B cell (primary cell): ENCODE measurements around the gene KCNT2. TPM values are rescaled to one million over a fixed set of nuclear protein-coding genes. Genes with fewer than 3 reads are reported as not detected.

Experiments
- ATAC-seq: fragments of 200-7000 bp; cut with Tn5 transposase; one replicate; pipeline ENCODE4 v1.10.0; 2021; ENCODE audit warnings: low read depth, mild to moderate bottlenecking, moderate number of reproducible peaks, moderate library complexity
- CTCF ChIA-PET: fragments of 350-600 bp; sonication (Branson Sonifier 250); formaldehyde crosslinking; loops from one replicate; lab custom pipeline; 2021; ENCODE audit warnings: antibody characterized with exemption, inconsistent platforms; lab: Charles Lee
- POLR2A ChIA-PET: fragments of 350-600 bp; sonication (Branson Sonifier 250); formaldehyde crosslinking; loops from one replicate; lab custom pipeline; 2021; ENCODE audit warnings: antibody characterized with exemption; lab: Charles Lee
- DNase-seq: peaks from one replicate; pipeline ENCODE4 v3.0.0; 2013
- H2AFZ ChIP-seq: 2 replicates; pipeline ENCODE4 v1.6.1; 2012; ENCODE audit warnings: mild to moderate bottlenecking, low read depth, low read length; ENCODE audit not compliant: insufficient read depth, poor library complexity, severe bottlenecking
- H3K27ac ChIP-seq, 2 donors: 1 replicate in 1 of 2; 2 replicates in 1 of 2; pipeline ENCODE4 v1.5.1; 2012 to 2013; ENCODE audit warnings: low read length in 2 of 2, mild to moderate bottlenecking in 2 of 2, moderate library complexity in 1 of 2
- H3K27me3 ChIP-seq, 4 experiments: fragments of 200-600 bp in 1 of 4; sonication (generic) in 1 of 4; replicated peaks in 1 of 4; 1 replicate in 2 of 4; 2 replicates in 2 of 4; pipeline versions ENCODE4 v1.6.1 to v1.7.0; 2013 to 2016; ENCODE audit warnings: low read length in 3 of 4, mild to moderate bottlenecking in 2 of 4, mixed read lengths in 1 of 4, moderate library complexity in 1 of 4; ENCODE audit not compliant: insufficient read depth in 4 of 4, control insufficient read depth in 3 of 4; ENCODE audit errors: control extremely low read depth in 1 of 4
- H3K36me3 ChIP-seq, 2 experiments: replicated peaks in 1 of 2; 1 replicate in 1 of 2; 2 replicates in 1 of 2; pipeline versions ENCODE4 v1.6.1 to v1.7.1; 2013; ENCODE audit warnings: low read length in 1 of 2; ENCODE audit not compliant: insufficient read depth in 2 of 2, control insufficient read depth in 1 of 2; ENCODE audit errors: control extremely low read depth in 1 of 2, extremely low read depth in 1 of 2
- H3K4me1 ChIP-seq, 2 donors: fragments of 200-600 bp in 1 of 2; sonication (generic) in 1 of 2; 1 replicate in 1 of 2; 2 replicates in 1 of 2; pipeline versions ENCODE4 v1.5.1 to v1.6.1; 2013 to 2017; ENCODE audit warnings: low read length in 2 of 2; ENCODE audit not compliant: control insufficient read depth in 2 of 2, insufficient read depth in 2 of 2
- H3K4me2 ChIP-seq: replicated peaks from 2 replicates; pipeline ENCODE3; 2012; ENCODE audit warnings: mild to moderate bottlenecking, low read depth, low read length; ENCODE audit not compliant: poor library complexity, severe bottlenecking
- H3K4me3 ChIP-seq, 5 experiments: fragments of 200-600 bp in 1 of 5; sonication (generic) in 1 of 5; 1 replicate in 3 of 5; 2 replicates in 2 of 5; pipeline versions ENCODE4 v1.5.1 to v1.7.0; 2011 to 2016; ENCODE audit warnings: low read length in 4 of 5, mild to moderate bottlenecking in 4 of 5, low read depth in 2 of 5, control low read depth in 1 of 5, moderate library complexity in 1 of 5; ENCODE audit not compliant: insufficient read depth in 1 of 5; ENCODE audit errors: control extremely low read depth in 1 of 5, extremely low read depth in 1 of 5
- H3K79me2 ChIP-seq: fragments of 200-600 bp; sonication (generic); one replicate; pipeline ENCODE4 v1.6.0; 2016; ENCODE audit warnings: low read length; ENCODE audit not compliant: control insufficient read depth, insufficient read depth
- H3K9ac ChIP-seq: fragments of 200-600 bp; sonication (generic); 2 replicates; pipeline ENCODE4 v1.6.1; 2017; ENCODE audit warnings: mild to moderate bottlenecking, low read length, moderate library complexity
- H3K9me3 ChIP-seq, 3 donors: one replicate each; pipeline versions ENCODE4 v1.6.1 to v1.7.1; 2013; ENCODE audit warnings: low read length in 2 of 3; ENCODE audit not compliant: control insufficient read depth in 2 of 3, insufficient read depth in 1 of 3; ENCODE audit errors: control extremely low read depth in 1 of 3
- H4K20me1 ChIP-seq: 2 replicates; pipeline ENCODE4 v1.6.0; 2012; ENCODE audit warnings: mild to moderate bottlenecking, low read length; ENCODE audit not compliant: insufficient read depth, control insufficient read depth, poor library complexity, severe bottlenecking
- H3K27ac Mint-ChIP-seq: one replicate; pipeline ENCODE4 v1.8.0; 2021; ENCODE audit warnings: mixed read lengths
- H3K27me3 Mint-ChIP-seq: one replicate; pipeline ENCODE4 v1.8.0; 2021; ENCODE audit warnings: mixed read lengths
- H3K4me1 Mint-ChIP-seq: one replicate; pipeline ENCODE4 v1.8.0; 2021; ENCODE audit warnings: mixed read lengths
- H3K4me3 Mint-ChIP-seq: one replicate; pipeline ENCODE4 v1.8.0; 2021; ENCODE audit warnings: mixed read lengths
- H3K9me3 Mint-ChIP-seq: one replicate; pipeline ENCODE4 v1.8.0; 2022; ENCODE audit warnings: mixed read lengths; ENCODE audit not compliant: insufficient read depth
- EZH2 ChIP-seq: IDR thresholded peaks from 2 replicates; pipeline ENCODE4 v1.6.1; 2012; ENCODE audit warnings: borderline replicate concordance, low read depth, mild to moderate bottlenecking, moderate library complexity, low read length; ENCODE audit not compliant: insufficient read depth, poor library complexity, severe bottlenecking
- WGBS: methylation state at CpG from one replicate; pipeline ENCODE4 v1.1.5; 2013; ENCODE audit warnings: missing lambda C conversion rate; ENCODE audit not compliant: insufficient coverage; 5-methylcytosine and 5-hydroxymethylcytosine counted together
- intact Hi-C: fragments of 100-400 bp; cut with micrococcal nuclease; formaldehyde crosslinking; loops from one replicate; pipeline ENCODE4 v1.10.0; 2022
- polyA plus RNA-seq: library from polyadenylated mRNA; depleted of rRNA; stranded (reverse); fragments of >200 nt; gene quantifications from 2 replicates; pipeline ENCODE4 v1.2.3, GENCODE V29; 2012
- total RNA-seq, 2 donors: library from RNA; stranded (reverse); fragments of 120-200 nt in 1 of 2; gene quantifications; 1 replicate in 1 of 2; 2 replicates in 1 of 2; pipeline versions ENCODE4 v1.2.3 to v1.2.4, GENCODE V29; 2013 to 2022
- TF ChIP-seq, protein P1 (sequence below): fragments of 200-600 bp; IDR thresholded peaks from one replicate; pipeline ENCODE4 v1.8.0; 2022; ENCODE audit warnings: antibody characterized with exemption, mild to moderate bottlenecking

Gene KCNT2
- total and polyA plus RNA-seq, 2 donors (not counting 1 experiment from before 2014, with no cell fraction given), result not detected

DNA sequence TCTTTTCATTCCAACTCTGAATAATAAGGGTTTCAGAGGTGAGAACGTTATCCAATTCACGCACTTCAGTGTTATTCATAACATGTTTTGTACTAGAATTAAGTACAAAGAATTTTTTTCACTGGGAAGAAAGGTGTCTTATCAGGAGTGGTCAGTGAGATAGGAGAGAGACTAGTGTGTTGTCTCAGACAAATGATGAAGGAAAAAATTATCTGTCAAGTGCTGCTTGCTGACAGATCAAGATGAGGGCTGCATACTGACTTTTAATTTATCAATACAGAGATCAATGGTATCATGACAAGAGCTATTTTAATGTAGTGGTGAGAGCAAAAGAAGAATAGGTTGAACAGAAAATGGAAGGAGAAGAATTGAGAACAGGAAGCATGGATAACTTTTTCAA, 402.4 kb downstream of the KCNT2 start:
- intact Hi-C loops, result no loop called here
- Mint-ChIP-seq H3K9me3 (peaks cover 2% of the 10 kb centered on the region), H3K27ac (no peak overlapping the region), H3K27me3 (no peaks in the 10 kb centered on the region), H3K4me1 (no peaks in the 10 kb centered on the region), H3K4me3 (no peak overlapping the region)
- ChIA-PET POLR2A (no interaction called here), CTCF (no interaction called here)
- DNase-seq, result no peak
- no peak overlapping the region for H2AFZ ChIP-seq
- H3K79me2 ChIP-seq, result no peaks in the 10 kb centered on the region
- H3K4me1 ChIP-seq, result no peaks in the 10 kb centered on the region
- no peaks in the 10 kb centered on the region for H4K20me1 ChIP-seq
- H3K4me3 ChIP-seq, result no peak overlapping the region
- no peak overlapping the region for H3K4me2 ChIP-seq
- no peak for ATAC-seq
- TF ChIP-seq EZH2, result no peak
- TF ChIP-seq, protein P1, sequence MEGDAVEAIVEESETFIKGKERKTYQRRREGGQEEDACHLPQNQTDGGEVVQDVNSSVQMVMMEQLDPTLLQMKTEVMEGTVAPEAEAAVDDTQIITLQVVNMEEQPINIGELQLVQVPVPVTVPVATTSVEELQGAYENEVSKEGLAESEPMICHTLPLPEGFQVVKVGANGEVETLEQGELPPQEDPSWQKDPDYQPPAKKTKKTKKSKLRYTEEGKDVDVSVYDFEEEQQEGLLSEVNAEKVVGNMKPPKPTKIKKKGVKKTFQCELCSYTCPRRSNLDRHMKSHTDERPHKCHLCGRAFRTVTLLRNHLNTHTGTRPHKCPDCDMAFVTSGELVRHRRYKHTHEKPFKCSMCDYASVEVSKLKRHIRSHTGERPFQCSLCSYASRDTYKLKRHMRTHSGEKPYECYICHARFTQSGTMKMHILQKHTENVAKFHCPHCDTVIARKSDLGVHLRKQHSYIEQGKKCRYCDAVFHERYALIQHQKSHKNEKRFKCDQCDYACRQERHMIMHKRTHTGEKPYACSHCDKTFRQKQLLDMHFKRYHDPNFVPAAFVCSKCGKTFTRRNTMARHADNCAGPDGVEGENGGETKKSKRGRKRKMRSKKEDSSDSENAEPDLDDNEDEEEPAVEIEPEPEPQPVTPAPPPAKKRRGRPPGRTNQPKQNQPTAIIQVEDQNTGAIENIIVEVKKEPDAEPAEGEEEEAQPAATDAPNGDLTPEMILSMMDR, result no peak
- no peaks in the 10 kb centered on the region for H3K9me3 ChIP-seq
- WGBS, result no CpG with 5 or more reads among the region's 2 CpGs
- no peaks in the 10 kb centered on the region for H3K27me3 ChIP-seq
- no peaks in the 10 kb centered on the region for H3K36me3 ChIP-seq
- no peak overlapping the region for H3K27ac ChIP-seq
- no peak overlapping the region for H3K9ac ChIP-seq

DNA sequence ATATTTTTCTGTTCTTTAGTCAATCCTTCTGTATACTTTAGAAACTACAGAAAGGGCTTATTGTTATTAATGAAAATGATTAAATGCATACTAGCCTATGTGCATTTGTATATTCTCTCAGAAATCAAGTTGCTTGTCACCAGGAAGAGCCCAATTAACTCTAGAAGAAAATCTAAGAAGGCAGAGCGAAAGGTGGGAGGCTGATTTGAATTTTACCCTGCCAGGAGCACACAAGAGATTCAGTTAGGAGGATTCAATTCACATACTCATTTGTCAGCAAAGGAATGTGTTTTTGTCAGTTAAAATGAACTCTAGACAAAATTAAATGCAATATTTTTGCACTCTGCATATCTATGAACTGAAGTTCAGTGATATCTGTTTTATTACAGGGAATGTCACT, 411.8 kb downstream of the KCNT2 start:
- no peak overlapping the region for H3K27ac ChIP-seq
- no peak overlapping the region for H3K9ac ChIP-seq
- H3K27me3 ChIP-seq, result no peaks in the 10 kb centered on the region
- H3K36me3 ChIP-seq, result no peaks in the 10 kb centered on the region
- H4K20me1 ChIP-seq, result no peaks in the 10 kb centered on the region
- ChIA-PET POLR2A (no interaction called here), CTCF (no interaction called here)
- Mint-ChIP-seq H3K4me3 (no peak overlapping the region), H3K27ac (no peak overlapping the region), H3K27me3 (no peaks in the 10 kb centered on the region), H3K4me1 (no peaks in the 10 kb centered on the region), H3K9me3 (no peaks in the 10 kb centered on the region)
- intact Hi-C loops, result no loop called here
- no peaks in the 10 kb centered on the region for H3K9me3 ChIP-seq
- H3K4me2 ChIP-seq, result no peak overlapping the region
- WGBS, result no CpG with 5 or more reads among the region's 1 CpG
- H3K4me1 ChIP-seq, result no peaks in the 10 kb centered on the region
- DNase-seq (no peak), ATAC-seq (no peak)
- H3K4me3 ChIP-seq, result no peak overlapping the region
- TF ChIP-seq, protein P1, result no peak
- no peak for TF ChIP-seq EZH2
- H3K79me2 ChIP-seq, result no peaks in the 10 kb centered on the region
- H2AFZ ChIP-seq, result no peak overlapping the region
